Activated CD8-positive, alpha-beta memory T cell treated with anti-CD3 and anti-CD28 coated beads for 4 hours (primary cell): ENCODE measurements around the gene CCDC192.

Experiments used
- DNase-seq, 2 donors: peaks; one replicate each; pipeline ENCODE4 v3.0.0-alpha.2; 2020; ENCODE audit warnings: low read depth in 2 of 2

Gene CCDC192

GRCh38 chr5:127980843-127981242, 277.7 kb downstream of the CCDC192 start:
- DNase-seq, result no peak

DNA sequence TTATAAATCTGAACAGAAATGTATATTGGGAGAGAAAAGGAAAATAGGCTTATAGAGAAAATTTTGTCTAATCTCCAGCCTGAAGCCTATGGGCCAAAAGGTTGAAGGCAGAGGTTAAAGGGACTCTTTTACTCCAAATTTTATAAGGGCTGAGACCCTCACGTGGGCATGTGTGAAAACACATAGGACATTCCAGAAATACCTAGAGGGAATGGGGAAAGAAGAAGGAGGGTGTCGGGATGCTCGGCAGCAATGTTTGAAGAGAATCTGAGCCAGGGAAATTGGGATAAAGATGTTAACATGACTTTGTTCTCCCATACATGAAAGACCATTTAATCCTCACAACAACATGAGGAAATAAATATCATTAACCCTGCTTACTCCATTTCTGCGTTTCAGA, 278.3 kb downstream of the CCDC192 start:
- no peak for DNase-seq

GRCh38 chr5:127985811-127986325, 282.7 kb downstream of the CCDC192 start:
- no peak for DNase-seq

DNA sequence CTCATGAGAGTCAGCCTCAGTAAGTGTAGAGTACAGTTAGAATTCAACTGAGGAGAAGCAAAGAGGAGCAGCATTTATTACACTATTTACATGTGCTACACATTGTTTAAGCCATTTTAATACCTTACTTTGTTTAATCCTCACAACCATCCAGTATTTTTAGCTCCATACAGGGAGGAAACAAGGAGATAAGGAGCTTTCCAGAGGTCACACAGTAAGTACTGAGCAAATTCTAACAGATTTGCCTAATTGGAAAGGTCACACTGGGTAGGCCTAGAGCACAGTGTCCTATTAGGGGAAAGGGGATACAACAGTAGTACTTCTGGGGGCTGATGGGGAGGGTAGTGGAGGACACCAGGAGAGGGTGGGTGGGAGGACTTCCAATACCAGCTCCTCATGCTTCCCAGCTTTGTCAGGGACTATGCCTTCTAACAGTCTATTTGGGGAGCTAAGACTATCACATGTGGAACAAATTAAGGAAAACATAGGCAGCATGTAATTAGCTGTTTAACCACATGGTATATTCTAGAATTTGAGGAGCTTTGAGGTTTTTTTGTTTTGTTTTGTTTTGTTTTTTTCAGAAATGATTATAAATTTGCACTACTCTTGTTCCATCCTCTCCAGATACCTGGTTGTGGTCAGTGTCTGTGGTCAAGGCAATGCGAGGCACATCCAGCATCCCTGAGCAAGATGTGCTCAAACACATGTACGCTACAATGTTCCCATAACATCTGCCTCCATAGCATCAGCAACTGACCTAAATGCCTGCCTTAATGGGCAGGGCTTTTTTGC, 284.4 kb downstream of the CCDC192 start:
- DNase-seq, result no peak

GRCh38 chr5:127988146-127988760, 285.1 kb downstream of the CCDC192 start:
- no peak for DNase-seq
